ENCODE measurements around the gene BHMT2.

BHMT2 gene

GRCh38 chr5:79070350-79070667 is 742 bp downstream of the BHMT2 start:
- no peak for DNase-seq

- no peak for DNase-seq
These were observed 5.1 kb downstream of the BHMT2 start for GRCh38 chr5:79074641-79075040.

GRCh38 chr5:79075646-79076426 is 6.3 kb downstream of the BHMT2 start:
- DNase-seq = no peak

- DNase-seq = no peak
These were observed 7.3 kb downstream of the BHMT2 start for GRCh38 chr5:79076819-79077218.

GRCh38 chr5:79077680-79078365 is 8.3 kb downstream of the BHMT2 start:
- DNase-seq = no peak

- no peak for DNase-seq
These were observed 11.2 kb downstream of the BHMT2 start for GRCh38 chr5:79080804-79081203.

GRCh38 chr5:79081779-79082178 is 12.2 kb downstream of the BHMT2 start:
- no peak for DNase-seq

- DNase-seq = no peak
These were observed 16.5 kb downstream of the BHMT2 start for GRCh38 chr5:79086116-79086515.

GRCh38 chr5:79088507-79088906 is 18.9 kb downstream of the BHMT2 start:
- no peak for DNase-seq

- no peak for DNase-seq
These were observed 21.5 kb downstream of the BHMT2 start for GRCh38 chr5:79091064-79091463.

GRCh38 chr5:79093762-79094161 is 24.2 kb downstream of the BHMT2 start:
- no peak for DNase-seq

GRCh38 chr5:79105868-79106267 is 36.3 kb downstream of the BHMT2 start:
- DNase-seq = no peak

GRCh38 chr5:79107020-79107796 is 37.6 kb downstream of the BHMT2 start:
- DNase-seq = no peak

- no peak for DNase-seq
These were observed 38.5 kb downstream of the BHMT2 start for GRCh38 chr5:79108086-79108485.

- no peak for DNase-seq
These were observed 39.2 kb downstream of the BHMT2 start for GRCh38 chr5:79108792-79109191.

GRCh38 chr5:79109527-79110492 is 40.2 kb downstream of the BHMT2 start:
- DNase-seq = no peak

- DNase-seq = no peak
These were observed 41.9 kb downstream of the BHMT2 start, which contains the start of gene BHMT for GRCh38 chr5:79111387-79111959. Gene BHMT, plus strand, starts transcription at chr5:79111809. Its CDS starts 77 bp downstream, at chr5:79111886.

GRCh38 chr5:79111960-79112702 is 42.6 kb downstream of the BHMT2 start:
- DNase-seq = no peak

- no peak for DNase-seq
These were observed 43.1 kb downstream of the BHMT2 start for GRCh38 chr5:79112703-79113058.

- no peak for DNase-seq
These were observed 49.9 kb downstream of the BHMT2 start for GRCh38 chr5:79119486-79119885.

GRCh38 chr5:79120221-79120620 is 50.7 kb downstream of the BHMT2 start:
- no peak for DNase-seq

- DNase-seq = no peak
These were observed 53.4 kb downstream of the BHMT2 start for GRCh38 chr5:79122973-79123372.
